Right ventricle myocardium superior (tissue), 1 donor: ENCODE measurements around the gene C21orf58. TPM values are rescaled to one million over a fixed set of nuclear protein-coding genes. Genes with fewer than 3 reads are reported as not detected.
"Not testable (repeated sequence)": the region's sequence is repeated elsewhere in the genome, so short reads cannot be mapped to it uniquely, and the experiment has no call there.

Experiments used
- ATAC-seq: fragments of 200-7000 bp; cut with Tn5 transposase; one replicate; pipeline ENCODE4 v1.9.1; 2020; ENCODE audit warnings: mild to moderate bottlenecking; ENCODE audit not compliant: poor library complexity
- DNase-seq: peaks from one replicate; pipeline ENCODE4 v3.0.0-alpha.2; 2020
- intact Hi-C: fragments of 100-400 bp; cut with DNase I; formaldehyde crosslinking; loops from one replicate; pipeline ENCODE4 v1.11.2; 2022
- long read RNA-seq: library from polyadenylated mRNA; unstranded; transcript quantifications from one replicate; pipeline ENCODE4 v2.0.0, GENCODE V29; 2021
- total RNA-seq: library from RNA; stranded (reverse); fragmentation: NEBNext Ultra II Directional; extraction: Animal tissue kit (Norgen Biotek cat#: 25700); gene quantifications from one replicate; pipeline ENCODE4 v1.2.1, GENCODE V29; 2021
- donor health status: DM: no; HTN: yes; CAD: no; lungs with severe emphysema.

The C21orf58 gene
- total RNA-seq = 1.0 TPM
- long read RNA-seq, partial matches to known transcripts = 0 of 2 reads
- long read RNA-seq, other reads (novel, unspliced or antisense) = 2 of 2 reads

GRCh38 chr21:46323710-46324389 lies at the start of gene C21orf58, which contains the start of gene PCNT:
TSS of gene C21orf58 (minus strand) at chr21:46323870. CDS start at chr21:46322738, 1,132 bp downstream.
TSS of gene PCNT (plus strand) at chr21:46324156. CDS start at chr21:46324229, 73 bp downstream.
- DNase-seq (peak; percentile 99), ATAC-seq (peak; percentile 94)
- intact Hi-C loops = loop anchor here (2.0 kb wide), 1 partner anchor 39 kb away; the partner anchor contains the start of gene MCM3AP

DNA sequence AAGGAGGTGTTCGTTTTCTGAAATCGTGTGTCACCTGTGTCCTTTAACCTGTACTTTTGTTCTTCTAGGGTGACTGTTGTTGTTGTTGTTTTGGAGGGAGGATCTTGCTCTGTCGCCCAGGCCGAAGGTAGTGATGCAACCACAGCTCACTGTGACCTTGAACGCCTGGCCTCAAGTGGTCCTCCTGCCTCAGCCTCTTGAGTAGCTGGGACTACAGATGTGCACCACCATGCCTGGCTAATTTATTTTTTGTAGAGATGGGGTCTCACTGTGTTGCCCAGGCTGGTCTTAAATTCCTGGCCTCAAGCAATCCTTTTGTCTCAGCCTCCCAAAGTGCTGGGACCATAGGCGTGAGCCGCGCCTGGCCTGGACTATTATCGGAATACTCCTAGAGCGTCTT lies 49.3 kb upstream of the C21orf58 start:
- intact Hi-C loops, DNase-seq, ATAC-seq: not testable (repeated sequence)

GRCh38 chr21:46372014-46372485 lies 48.4 kb upstream of the C21orf58 start:
- ATAC-seq (no peak), DNase-seq (no peak)
- intact Hi-C loops = no loop called here

DNA sequence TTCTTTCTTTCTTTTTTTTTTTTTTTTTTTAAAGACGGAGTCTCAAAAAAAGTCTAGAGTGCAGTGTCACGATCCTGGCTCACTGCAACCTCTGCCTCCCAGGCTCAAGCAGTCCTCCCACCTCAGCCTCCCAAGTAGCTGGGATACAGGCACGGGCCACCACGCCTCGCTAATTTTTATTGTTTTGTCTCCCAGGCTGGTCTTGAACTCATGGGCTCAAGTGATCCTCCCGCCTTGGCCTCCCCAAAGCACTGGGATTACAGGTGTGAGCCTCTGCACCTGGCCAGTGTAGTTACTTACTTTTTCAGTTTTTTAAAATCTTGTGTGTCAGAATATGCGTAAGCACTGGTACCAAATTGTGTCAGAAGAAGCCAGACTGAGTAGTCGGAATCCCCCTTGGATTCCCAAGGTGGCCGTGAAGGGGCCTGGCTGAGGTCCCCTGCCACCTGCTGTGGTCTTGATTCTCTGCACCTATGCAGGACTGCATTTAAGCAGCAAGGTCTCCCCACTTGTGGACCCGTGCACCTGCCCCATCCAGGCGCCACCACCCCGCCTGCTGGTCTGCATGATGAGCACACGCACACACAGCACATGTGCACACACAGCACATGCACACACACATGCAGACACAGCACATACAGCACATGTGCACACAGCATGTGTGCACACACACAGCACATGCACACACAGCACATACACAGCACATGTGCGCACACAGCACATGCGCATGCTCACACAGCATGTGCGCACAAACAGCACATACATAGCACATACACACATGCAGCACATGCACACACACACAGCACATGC lies 47.7 kb upstream of the C21orf58 start:
- intact Hi-C loops = no loop called here
- DNase-seq = no peak
- no peak for ATAC-seq

DNA sequence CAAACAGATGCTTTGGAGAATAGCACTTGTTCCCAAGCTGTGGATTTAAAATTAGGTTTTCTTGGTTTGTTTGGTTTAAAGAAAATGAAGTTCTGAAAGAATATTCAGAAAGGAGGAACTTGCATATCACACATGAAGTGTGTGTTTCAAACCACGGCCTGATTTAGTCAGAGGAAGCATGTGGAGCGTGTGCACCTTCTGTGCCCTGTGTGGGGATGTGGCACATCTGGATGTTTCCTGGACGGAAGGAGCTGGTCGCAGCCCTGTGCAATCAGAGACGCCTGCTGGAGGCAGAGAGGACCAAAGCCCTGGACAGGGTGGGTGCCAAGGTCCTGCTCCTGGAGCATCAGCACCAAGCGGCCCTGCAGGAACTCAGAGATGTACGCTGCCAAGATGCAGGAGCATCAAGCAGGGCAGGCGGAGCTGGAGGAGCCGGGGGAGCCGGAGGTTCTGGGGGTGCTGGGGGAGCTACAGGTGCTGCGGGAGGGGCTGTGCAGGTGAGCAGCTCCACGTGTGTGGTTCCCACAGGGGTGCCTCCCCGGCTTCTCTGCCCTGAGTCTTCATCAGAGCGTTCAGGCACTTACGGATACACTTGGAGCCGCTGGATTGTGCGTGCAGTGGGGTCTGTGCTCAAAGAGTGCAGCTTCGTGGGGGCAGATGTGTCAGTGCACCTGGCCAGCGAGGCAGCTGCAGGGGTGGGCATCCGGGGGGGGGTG lies 46.0 kb upstream of the C21orf58 start:
- DNase-seq (no peak), ATAC-seq (no peak)
- intact Hi-C loops = no loop called here

DNA sequence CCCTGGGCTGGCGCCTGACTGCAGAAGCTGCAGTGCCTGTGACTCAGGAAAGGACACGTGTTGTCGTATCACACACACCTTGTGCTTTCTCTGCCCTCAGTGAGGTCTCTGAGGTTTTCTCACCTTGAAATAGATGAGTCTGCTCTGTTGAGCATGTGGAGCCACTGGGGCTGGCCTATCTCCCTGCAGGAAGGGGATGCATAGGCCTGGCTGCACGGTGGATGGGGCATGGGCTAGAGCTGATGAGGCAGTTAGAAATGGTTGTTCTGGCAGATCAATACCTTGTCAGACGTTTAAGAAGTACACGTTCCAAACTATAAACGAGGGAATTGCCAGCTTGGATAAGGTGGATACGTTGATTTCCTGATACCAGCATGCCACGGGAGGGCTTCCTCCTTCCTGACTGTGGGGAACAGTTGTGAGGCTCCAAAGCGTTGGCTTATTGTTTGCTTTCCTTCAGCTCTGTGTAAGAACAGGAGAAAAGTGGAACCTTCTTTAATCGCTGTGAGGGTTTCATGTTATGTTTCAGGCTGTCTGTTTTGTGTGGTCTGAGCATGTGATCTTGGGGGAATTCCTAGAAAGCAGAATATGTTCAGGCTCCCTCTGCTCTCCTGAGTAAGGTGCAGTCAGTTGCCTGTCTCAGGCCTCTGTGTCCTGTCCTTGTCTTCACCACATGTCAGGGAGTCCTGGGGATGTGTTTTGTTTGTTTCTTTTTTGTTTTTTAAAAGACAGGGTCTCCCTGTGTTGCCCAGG lies 45.0 kb upstream of the C21orf58 start:
- no peak for DNase-seq
- ATAC-seq = no peak
- intact Hi-C loops = no loop called here

GRCh38 chr21:46366966-46367365 lies 43.3 kb upstream of the C21orf58 start:
- ATAC-seq = no peak

GRCh38 chr21:46366561-46366960 lies 42.9 kb upstream of the C21orf58 start:
- ATAC-seq (no peak), DNase-seq (no peak)
- intact Hi-C loops = no loop called here

More at GRCh38 chr21:46366966-46367365, 43.3 kb upstream of the C21orf58 start:
- DNase-seq = no peak
- intact Hi-C loops = no loop called here

DNA sequence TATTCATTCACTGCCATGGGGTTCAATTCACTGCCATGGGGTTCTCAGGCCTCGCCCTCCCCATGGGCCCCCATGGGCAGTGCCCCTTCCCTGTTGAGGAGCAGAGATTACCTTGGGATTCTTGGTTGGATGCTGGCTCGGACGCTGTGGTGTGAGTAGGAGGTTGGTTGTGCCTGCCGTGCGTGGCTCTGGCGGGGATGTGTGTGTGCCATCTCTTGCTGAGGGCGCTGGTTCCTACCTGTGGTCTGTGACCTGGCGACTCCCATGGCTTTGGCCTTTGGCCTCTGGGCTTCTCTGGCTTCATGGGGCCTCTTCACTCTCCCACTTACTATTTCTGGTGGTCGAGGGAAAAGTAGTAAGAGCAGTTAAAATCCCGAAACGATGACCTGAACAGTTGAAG lies 42.4 kb upstream of the C21orf58 start:
- intact Hi-C loops = no loop called here
- DNase-seq = peak; percentile 6
- ATAC-seq = no peak

DNA sequence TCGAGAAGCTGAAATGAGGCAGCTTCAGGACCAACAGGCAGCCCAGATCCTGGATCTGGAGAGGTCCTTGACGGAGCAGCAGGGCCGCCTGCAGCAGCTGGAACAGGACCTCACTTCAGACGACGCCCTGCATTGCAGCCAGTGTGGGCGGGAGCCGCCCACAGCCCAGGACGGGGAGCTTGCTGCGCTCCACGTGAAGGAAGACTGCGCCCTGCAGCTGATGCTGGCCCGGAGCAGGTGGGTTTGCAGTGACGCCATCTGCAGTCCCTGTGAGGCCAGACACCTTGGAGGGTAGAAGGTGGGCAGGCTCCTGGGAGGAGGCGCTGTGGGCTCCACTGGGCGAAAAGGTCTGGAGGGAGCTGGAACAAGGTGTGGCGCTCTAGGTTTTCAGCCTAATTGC lies 40.0 kb upstream of the C21orf58 start:
- intact Hi-C loops = no loop called here
- peak; percentile 14 for DNase-seq
- ATAC-seq = no peak

- DNase-seq = peak; percentile 20
- ATAC-seq = no peak
- intact Hi-C loops = no loop called here
Observed at GRCh38 chr21:46362946-46363345, 39.3 kb upstream of the C21orf58 start.

DNA sequence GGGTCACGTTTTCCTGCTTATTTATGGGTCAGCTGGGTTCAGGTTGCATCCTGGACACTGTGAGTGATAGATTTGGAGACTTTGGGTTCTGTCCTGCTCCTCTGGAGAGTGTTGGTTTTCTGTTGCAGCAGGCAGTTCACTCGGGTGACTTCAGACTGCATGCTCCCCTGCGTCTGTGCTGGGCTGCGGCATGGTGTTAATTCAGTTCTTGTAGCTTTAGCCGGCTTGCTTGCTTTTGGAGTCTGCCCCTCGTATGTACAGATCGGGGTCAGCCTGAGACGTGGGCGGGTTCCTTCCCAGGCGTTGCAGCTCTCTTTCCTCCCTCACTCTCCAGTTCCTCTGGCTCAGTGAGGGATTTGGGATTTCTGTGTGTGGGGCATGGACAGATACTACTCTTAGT lies 38.3 kb upstream of the C21orf58 start:
- DNase-seq = peak; percentile 3
- intact Hi-C loops = no loop called here
- ATAC-seq = no peak

DNA sequence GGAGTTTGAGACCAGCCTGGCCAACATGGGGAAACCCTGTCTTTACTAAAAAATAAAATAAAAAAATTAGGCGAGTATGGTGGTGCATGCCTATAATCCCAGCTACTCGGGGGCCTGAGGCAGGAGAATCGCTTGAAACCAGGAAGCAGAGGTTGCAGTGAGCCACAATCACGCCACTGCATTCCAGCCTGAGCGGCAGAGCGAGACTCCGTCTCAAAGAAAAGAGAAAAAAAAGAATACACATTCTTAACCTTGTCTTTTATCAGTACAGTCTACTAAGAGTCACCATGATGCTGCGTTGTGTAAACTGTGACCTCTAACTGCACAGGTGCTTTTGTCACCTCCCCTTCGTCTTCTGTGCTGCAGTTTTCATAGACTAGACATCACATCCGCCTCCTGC lies 37.5 kb upstream of the C21orf58 start:
- DNase-seq (peak; percentile 2), ATAC-seq (no peak)
- intact Hi-C loops = no loop called here

- DNase-seq (peak; percentile 16), ATAC-seq (no peak)
- intact Hi-C loops = no loop called here
Observed at GRCh38 chr21:46357684-46358425, 34.2 kb upstream of the C21orf58 start.

- intact Hi-C loops = no loop called here
- DNase-seq = no peak
- no peak for ATAC-seq
Observed at GRCh38 chr21:46357335-46357604, 33.6 kb upstream of the C21orf58 start.

- intact Hi-C loops = no loop called here
- DNase-seq (no peak), ATAC-seq (no peak)
Observed at GRCh38 chr21:46356494-46357334, 33.0 kb upstream of the C21orf58 start.

DNA sequence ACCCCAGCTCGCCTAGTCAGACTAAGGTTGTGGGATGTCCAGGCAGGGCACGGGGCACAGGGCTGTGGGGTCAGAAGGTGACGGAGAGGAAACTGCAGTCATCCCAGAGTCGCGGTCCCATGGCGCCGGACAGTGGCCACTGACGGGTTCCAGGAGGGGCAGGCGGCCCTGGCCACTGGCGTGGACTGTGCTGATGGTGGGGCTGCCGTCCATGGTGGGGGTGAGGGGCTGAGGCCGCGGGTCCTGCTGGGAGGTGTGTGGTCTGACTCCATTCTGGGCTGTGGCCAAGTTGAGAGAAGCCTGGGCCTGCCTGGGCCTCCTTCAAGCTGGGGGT lies 32.3 kb upstream of the C21orf58 start:
- intact Hi-C loops = no loop called here
- DNase-seq (no peak), ATAC-seq (no peak)
